GM21515 (cell line): ENCODE data around the gene ATP6V1A.
"Not testable (repeated sequence)": the region's sequence is repeated elsewhere in the genome, so short reads cannot be mapped to it uniquely, and the experiment has no call there.

Source experiments
- ATAC-seq: cut with Tn5 transposase; IDR thresholded peaks from one replicate; pipeline ENCODE4 v1.9.1; 2021; ENCODE audit not compliant: unreplicated experiment

Gene ATP6V1A

DNA sequence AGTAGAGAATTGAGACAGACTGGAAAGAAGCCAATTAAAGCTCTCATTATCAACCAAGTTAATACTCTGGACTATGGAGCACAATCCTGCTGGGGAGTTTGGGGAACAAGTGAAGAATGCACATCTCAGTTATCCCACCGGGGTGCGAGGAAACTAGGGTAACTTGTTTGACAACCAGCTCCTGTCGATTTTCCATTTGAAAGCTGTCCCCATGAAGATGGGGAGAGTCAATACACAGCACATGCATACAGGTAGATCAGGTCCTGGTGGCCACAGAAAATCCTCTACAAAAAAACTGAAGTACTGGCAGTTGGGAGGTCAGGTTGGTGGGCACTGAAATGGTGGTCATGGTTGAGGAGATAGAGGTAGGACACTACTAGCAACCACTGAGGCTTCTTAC lies 66.0 kb downstream of the ATP6V1A start:
- ATAC-seq = no peak

DNA sequence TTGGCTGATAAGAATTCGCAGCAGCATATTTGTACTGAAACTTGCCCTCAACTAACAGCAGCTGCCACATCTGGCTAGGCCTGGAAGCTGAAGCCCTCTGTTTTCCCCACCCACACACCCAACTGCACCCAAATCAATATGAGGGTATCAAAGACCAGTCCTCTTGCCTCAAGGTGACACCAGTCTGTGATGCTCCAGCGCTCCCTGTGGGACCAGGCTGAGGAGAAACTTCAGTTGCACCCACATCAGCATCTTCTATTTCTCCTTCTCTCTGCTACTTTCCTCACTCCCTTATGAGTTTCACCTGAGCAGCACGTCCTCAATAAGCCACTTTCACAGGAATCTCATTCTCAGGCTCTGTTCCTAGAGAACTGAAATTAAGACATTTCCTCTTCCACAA lies 73.0 kb downstream of the ATP6V1A start:
- ATAC-seq = no peak

DNA sequence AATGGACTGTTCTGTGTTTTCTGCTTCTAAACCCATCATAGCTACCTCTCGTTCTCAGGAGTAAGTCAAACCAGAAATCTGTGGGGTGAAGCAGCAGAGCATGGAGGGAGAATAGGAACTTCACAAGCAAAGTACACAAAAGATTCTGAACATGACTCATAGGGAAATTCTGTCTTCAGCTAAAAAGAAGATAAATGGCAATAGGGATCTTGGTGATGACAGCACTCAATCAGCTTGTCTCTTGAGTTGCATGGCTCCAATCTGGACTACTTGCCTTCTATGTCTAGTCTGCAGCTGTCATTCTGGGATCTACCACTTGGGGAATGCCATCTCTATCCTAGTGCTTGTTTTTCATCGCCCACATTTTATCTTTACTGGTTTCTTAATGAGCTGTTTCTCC lies 78.3 kb downstream of the ATP6V1A start:
- ATAC-seq = peak; percentile 80

DNA sequence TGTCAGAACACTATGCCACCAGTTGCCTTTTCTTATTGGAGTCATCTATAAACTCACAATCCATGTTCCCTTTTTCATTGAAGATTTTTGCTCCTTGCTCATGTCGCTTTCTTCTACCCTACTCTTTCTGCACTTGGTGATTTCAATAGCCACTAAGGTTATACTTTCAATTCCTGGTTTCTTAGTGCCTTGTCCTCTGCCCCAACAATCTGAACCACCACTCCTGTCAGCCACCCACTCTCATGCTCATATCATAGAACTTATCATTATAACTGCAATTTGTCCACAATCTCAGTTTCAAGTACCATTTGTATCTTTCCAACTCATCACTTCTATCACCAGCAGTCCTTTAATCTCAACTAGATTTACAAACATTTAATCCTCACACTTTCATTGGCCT lies 81.8 kb downstream of the ATP6V1A start:
- ATAC-seq = peak; percentile 39

DNA sequence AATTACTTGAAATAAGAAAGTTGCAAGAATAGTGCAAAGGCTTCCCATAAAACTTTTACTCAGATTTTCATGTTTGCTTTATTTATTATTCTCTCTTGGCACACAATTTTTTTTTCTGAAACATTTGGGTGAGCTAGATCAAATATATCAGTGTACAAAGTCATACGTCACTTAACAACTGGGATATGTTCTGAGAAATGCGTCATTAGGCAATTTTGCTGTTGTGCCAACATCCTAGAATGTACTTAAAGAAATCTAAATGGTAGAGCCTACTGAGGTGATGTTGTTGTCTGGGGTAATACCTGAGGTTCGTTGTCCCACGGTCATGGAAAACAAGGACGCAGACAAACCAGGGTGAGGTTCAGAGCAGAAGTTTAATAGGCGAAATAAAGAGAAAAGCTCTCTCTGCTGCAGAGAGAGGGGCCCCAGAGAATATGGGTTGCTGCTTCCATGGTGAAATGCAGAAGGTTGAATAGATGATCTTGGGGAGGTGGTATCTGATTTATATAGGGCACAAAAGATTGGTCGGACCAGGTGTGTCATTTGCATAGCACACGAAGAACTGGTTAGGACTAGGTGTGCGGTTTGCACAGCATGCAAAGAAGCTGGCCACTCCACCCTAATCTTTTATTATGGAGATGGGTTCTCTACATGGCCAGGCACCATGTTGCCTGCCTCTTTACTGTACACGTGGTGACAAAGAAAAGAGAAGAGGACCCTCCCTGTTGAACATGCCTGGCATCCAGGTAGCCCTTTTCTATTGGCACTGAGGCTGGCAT lies 82.9 kb downstream of the ATP6V1A start:
- ATAC-seq = no peak

DNA sequence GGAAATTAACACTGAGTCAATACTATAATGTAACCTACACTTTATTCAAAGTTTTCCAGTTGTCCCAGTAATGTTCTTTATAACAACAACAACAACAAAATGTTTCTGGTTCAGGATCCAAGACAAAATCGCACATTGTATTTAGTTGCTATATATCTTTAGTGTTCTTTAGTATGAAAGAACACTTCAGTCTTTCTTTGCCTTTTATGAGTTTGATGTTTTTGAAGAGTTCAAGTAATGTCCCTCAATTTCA lies 84.2 kb downstream of the ATP6V1A start:
- no peak for ATAC-seq

DNA sequence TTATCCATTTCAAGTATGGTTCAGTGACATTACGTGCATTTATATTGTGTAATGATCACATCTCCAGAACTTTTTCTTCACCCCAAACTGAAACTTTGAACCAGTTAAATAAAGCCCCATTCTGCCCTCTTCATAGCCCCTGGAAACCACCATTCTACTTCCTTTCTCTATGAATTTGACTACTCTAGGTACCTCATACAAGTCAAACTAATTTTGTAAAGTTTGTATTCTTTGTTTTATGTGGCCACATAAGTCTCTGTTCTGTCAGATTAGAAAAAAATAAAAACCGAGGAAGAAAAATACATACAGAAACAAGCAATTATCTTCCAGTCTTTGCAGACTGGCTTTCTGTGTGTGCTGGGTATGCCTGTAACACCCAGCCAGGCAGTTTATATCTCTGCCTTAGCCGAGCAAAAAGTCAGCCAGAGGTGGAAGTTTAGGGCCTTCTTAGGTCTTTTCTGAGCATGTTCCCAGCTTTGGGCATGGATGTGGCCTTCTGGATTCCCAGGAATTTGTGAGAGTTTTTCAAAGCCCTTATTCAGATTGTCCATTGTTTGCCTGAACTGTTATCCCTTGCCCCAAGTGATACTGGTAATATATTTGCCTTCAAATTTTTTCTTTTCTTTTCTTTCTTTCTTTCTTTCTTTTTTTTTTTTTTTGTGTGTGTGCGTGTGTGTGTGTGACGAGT lies 85.8 kb downstream of the ATP6V1A start:
- peak; percentile 44 for ATAC-seq

DNA sequence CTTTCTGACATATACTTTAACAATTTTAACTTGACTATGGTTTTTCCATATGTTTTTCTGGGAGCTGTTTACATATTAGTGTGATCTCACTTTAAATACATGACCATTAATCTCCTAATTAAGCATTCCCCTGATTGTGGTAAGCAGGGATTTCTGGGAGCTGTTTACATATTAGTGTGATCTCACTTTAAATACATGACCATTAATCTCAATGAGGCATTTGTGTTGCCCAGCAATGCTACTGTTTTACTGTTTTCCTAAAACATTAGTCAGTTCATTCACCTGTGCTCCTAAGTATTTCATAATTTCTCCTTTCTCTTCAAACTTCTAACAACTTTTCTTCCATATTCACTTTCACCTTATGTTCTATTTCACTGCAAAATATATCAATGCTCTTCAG lies 88.1 kb downstream of the ATP6V1A start:
- ATAC-seq = no peak

DNA sequence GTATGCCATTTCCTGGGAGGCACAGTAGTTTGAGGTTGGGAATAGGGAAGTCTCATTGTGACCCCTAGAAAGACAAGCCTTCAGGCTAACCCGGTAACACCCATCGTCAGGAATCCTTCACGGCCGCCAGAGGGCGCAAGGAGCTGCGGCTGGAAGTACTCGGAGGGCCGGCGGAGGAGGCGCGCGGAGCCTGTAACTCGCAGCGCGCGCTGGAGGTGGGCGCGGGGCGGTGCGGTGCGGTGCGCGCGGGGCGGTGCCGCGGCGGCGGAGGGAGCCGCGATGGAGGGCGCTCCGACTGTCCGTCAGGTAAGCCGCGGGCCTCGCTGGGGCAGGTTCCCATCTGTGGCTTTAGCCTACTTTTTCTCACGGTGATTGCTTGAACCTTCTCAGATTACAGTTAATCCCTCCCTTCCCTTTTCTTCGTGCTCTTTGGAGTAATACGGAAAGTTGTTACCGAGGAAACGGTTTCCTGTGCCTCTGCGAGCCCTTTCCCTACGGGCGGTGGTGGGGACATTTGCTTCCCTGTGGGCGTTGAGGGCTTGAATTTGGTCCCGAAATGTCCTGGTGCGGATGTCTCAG lies 91.9 kb downstream of the ATP6V1A start, which contains the start of gene GRAMD1C:
TSS of gene GRAMD1C (plus strand) at position 158 of the 579 bp plus-strand sequence. CDS start at position 280, 122 bp downstream.
- peak; percentile 91 for ATAC-seq

DNA sequence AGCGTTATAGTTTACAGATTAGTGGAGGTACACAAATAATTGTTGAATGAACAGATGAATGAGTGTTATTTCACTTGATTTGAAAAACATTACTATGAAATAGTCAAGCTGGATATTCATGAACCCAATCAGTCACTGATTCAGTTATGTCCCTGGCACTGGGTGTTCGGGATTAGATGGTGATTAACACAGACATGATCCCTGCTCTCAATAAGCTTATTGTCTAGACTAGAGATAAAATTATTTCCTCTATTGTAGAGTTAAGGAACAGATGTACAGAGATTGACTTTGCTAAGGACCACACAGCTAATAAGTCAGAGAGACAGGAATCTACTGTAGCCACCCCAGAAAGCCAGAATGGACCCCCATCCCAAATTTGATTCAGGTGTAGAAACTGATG lies 92.7 kb downstream of the ATP6V1A start:
- ATAC-seq = no peak

DNA sequence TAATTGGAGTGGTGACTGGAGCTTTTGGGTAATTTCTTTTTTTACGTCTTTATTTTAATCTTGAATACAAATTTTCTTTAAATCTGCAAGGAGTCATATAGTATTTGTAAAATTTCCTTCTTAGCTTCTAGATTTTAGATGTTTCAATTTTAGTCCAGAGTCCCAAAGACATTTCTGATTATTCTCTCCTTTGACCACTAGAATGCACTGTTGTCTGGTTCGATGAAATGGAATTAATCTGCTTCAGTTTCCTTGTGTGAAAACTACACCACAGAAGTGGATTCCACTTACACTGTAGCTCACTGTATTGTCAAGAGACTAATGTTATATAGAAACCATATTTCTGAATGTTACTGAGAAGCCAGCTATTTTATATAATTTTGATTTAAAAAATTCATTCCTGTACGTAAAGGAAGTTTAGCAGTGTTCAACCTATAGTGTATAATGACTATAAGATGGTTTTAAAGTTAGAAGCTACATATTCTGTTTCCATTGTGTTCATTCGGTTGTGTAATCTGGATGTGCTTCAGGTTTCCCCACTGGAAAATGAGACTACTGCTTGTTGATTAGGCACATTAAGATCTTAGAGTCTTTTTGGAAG lies 97.9 kb downstream of the ATP6V1A start:
- ATAC-seq = no peak

DNA sequence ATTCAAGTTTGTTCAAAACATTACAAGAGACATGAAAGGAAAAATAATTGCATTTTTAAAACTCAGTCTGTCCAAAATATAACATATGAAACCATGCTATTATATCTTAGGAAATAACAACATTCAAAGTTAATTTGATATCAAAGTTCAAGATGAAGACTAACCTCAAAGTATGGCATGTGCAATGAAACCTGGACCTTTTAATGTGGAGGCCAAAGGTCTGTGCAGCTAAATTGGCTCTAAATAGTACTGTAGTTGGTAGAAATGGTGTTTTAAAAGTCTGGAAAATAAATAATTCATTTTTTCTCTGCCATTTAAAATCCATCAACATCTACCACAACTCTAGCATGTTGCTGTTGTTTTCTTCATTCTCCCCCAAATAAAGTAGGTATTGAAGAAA lies 100.4 kb downstream of the ATP6V1A start:
- no peak for ATAC-seq

DNA sequence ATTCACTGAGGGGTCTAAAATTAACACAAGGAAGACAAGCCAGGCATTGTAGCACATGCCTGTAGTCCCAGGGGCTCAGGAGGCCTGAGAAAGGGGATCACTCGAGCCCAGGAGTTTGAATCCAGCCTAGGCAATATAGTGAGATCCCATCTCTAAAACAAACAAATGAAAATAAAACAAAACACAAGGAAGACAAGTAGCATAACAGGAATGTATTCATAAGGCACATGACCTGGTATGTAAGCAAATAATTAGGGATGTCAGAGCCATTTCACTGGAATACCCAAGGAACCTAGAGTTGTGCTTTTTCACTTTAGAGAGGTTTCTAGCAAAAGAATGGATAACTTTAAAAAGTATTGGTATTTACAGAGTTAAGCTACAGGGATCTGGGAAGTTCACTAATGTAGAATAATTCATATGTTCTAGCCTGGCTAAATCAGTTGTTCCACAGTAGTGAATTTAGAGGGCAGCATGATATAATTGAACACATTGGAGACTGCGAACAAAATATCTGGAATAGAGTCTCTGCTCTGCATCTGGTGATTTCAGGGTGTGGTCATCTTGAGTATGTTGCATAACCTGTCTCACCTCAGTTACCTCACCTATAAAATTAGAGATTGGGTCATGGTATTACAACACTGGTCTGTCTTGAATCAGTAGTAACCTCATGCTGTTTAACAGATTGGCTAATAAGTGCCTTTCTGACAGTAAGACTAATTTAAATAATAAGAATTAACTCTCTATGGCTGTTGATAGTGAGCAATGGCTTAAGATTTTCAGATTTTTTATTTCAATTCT lies 101.0 kb downstream of the ATP6V1A start:
- ATAC-seq = no peak

DNA sequence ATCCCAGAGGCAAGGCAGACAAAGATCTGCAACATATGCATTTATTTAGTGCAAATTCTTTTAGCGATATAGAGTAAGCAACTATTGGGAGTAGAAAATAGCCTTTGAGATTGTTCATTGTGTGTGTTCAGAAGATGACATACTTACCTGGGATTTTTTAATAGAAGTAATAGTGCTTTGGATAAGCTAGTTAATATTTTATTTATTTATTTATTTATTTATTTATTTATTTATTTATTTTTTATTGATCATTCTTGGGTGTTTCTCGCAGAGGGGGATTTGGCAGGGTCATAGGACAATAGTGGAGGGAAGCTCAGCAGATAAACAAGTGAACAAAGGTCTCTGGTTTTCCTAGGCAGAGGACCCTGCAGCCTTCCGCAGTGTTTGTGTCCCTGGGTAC lies 102.2 kb downstream of the ATP6V1A start:
- not testable (repeated sequence) for ATAC-seq

DNA sequence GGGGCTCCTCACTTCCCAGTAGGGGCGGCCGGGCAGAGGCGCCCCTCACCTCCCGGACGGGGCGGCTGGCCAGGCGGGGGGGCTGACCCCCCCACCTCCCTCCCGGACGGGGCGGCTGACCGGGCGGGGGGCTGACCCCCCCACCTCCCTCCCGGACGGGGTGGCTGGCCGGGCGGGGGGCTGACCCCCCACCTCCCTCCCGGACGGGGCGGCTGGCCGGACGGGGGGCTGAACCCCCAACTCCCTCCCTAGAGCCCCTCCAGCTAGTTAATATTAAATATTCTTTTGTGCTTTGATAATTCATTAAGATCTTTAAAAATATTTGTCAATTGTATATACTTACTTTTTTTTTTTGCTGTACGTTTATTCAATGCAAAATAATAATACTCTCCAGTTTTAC lies 103.0 kb downstream of the ATP6V1A start:
- ATAC-seq = not testable (repeated sequence)

DNA sequence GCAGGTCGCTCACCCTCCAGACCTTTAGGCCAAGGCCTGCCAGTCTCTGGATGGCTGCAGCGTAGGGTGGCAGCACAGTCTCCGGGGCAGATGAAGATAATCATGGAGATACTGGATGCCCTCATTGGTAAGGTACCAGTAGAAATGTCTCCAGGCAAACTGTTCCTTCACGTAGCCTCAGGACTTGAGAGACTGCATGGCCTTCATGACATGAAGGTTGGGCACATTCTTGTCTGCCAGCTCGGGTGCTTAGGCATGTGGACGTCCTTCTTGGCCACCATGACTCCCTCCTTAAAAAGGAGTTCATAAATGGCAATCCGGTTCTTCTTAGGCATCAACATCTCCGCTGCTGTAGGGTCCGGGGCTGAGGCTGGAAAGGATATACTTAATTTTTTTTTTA lies 103.6 kb downstream of the ATP6V1A start:
- not testable (repeated sequence) for ATAC-seq

DNA sequence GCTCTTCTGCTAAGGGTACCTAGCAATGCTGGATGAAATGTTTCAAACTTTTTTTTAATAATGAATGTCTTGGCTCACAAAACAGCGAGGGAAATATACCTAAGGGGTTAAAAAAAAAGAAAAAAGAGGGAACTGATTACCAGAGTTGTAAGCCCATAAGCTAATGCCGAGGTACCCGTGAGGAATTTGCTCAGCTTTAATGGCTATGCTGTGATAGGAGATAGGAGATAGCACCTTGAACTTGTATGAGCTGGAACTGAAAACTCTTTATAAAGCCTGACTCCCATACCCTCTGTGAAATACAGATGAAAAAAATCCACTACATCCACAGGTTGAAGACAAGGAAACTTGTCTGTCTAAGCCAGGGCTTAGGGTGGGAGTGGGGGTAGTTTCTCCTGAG lies 105.7 kb downstream of the ATP6V1A start:
- no peak for ATAC-seq
